Esophagus muscularis mucosa (tissue), 4 donors: ENCODE measurements around the gene RHNO1. TPM values are rescaled to one million over a fixed set of nuclear protein-coding genes. Genes with fewer than 3 reads are reported as not detected.

ENCODE experiments used
- DNase-seq: peaks from one replicate; pipeline ENCODE4 v3.0.0-alpha.2; 2017; ENCODE audit errors: extremely low spot score
- H3K27ac ChIP-seq, 4 donors: fragments of 200-600 bp; sonication (generic); replicated peaks in 1 of 4; 1 replicate in 3 of 4; 2 replicates in 1 of 4; pipeline ENCODE4 v1.5.1; 2016 to 2019; ENCODE audit warnings: mild to moderate bottlenecking in 1 of 4
- H3K27me3 ChIP-seq, 4 donors: fragments of 200-600 bp; sonication (generic); one replicate each; pipeline versions ENCODE4 v1.5.1 to v1.6.0; 2016 to 2019
- H3K36me3 ChIP-seq, 4 donors: fragments of 200-600 bp; sonication (generic); one replicate each; pipeline ENCODE4 v1.5.1; 2016 to 2019
- H3K4me1 ChIP-seq, 4 donors: fragments of 200-600 bp; sonication (generic); one replicate each; pipeline ENCODE4 v1.5.1; 2016 to 2019
- H3K4me3 ChIP-seq, 4 donors: fragments of 200-600 bp; sonication (generic); 1 replicate in 2 of 4; 2 replicates in 2 of 4; pipeline ENCODE4 v1.5.1; 2016 to 2019; ENCODE audit warnings: mild to moderate bottlenecking in 4 of 4, moderate library complexity in 1 of 4
- H3K9me3 ChIP-seq, 4 donors: fragments of 200-600 bp; sonication (generic); 1 replicate in 3 of 4; 2 replicates in 1 of 4; pipeline ENCODE4 v1.5.1; 2016 to 2019
- EP300 ChIP-seq: sonication (generic); formaldehyde crosslinking; IDR thresholded peaks from one replicate; pipeline ENCODE4 v1.6.1; 2017; ENCODE audit warnings: antibody characterized with exemption
- POLR2A ChIP-seq: fragments of 450-650 bp; IDR thresholded peaks from one replicate; pipeline ENCODE4 v1.6.1; 2017; ENCODE audit warnings: antibody characterized with exemption, moderate library complexity, mild to moderate bottlenecking, low read depth
- POLR2AphosphoS5 ChIP-seq, 2 donors: sonication (generic); formaldehyde crosslinking; IDR thresholded peaks; one replicate each; pipeline ENCODE4 v1.6.1; 2017; ENCODE audit warnings: antibody characterized with exemption in 2 of 2
- WGBS: methylation state at CpG from one replicate; pipeline ENCODE4 v1.1.5; 2018; 5-methylcytosine and 5-hydroxymethylcytosine counted together
- intact Hi-C: fragments of 100-400 bp; cut with DNase I; formaldehyde crosslinking; loops from one replicate; pipeline ENCODE4 v1.15.1; 2023
- total RNA-seq, 4 donors: library from RNA; depleted of rRNA; stranded (reverse); fragments of >200 nt; gene quantifications; one replicate each; pipeline versions ENCODE4 v1.1.0 to v1.2.1, GENCODE V29; 2016
- TF ChIP-seq, protein P1 (sequence below), 3 experiments: fragments of 200-600 bp in 2 of 3; fragments of 450-650 bp in 1 of 3; sonication (generic) in 2 of 3; IDR thresholded peaks; one replicate each; pipeline ENCODE4 v1.5.1; 2017 to 2019; ENCODE audit warnings: antibody characterized with exemption in 3 of 3, mild to moderate bottlenecking in 2 of 3, moderate library complexity in 1 of 3

The RHNO1 gene
- total RNA-seq, 4 donors from 2014 or later: 7.1 to 9.7 (median 8.9) TPM

GRCh38 chr12:2841056-2841650, 35.9 kb upstream of the RHNO1 start:
- WGBS: 75% methylated on average over 1 of the region's 9 CpGs
- H3K36me3 ChIP-seq: peaks cover 0 to 26% (median 0%) of the 10 kb centered on the region in 4 donors
- peaks cover 0 to under 1% (median 0%) of the 10 kb centered on the region in 4 donors for H3K27me3 ChIP-seq
- TF ChIP-seq POLR2A (no peak), EP300 (no peak), POLR2AphosphoS5 (IDR thresholded peaks at IDR 0.05) (no peak)
- TF ChIP-seq, protein P1, sequence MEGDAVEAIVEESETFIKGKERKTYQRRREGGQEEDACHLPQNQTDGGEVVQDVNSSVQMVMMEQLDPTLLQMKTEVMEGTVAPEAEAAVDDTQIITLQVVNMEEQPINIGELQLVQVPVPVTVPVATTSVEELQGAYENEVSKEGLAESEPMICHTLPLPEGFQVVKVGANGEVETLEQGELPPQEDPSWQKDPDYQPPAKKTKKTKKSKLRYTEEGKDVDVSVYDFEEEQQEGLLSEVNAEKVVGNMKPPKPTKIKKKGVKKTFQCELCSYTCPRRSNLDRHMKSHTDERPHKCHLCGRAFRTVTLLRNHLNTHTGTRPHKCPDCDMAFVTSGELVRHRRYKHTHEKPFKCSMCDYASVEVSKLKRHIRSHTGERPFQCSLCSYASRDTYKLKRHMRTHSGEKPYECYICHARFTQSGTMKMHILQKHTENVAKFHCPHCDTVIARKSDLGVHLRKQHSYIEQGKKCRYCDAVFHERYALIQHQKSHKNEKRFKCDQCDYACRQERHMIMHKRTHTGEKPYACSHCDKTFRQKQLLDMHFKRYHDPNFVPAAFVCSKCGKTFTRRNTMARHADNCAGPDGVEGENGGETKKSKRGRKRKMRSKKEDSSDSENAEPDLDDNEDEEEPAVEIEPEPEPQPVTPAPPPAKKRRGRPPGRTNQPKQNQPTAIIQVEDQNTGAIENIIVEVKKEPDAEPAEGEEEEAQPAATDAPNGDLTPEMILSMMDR (IDR thresholded peaks at IDR 0.05): no peak
- no peaks in the 10 kb centered on the region for H3K9me3 ChIP-seq
- intact Hi-C loops: no loop called here
- no peak overlapping the region for H3K4me3 ChIP-seq
- H3K27ac ChIP-seq: no peak overlapping the region
- peaks cover 0 to 5% (median 0%) of the 10 kb centered on the region in 4 donors for H3K4me1 ChIP-seq
- no peak for DNase-seq

GRCh38 chr12:2842948-2843347, 34.1 kb upstream of the RHNO1 start:
- peak overlapping the region in 2 of 4 donors; percentile 33 to 40 for H3K27ac ChIP-seq
- H3K4me1 ChIP-seq: peaks cover 0 to 5% (median 0%) of the 10 kb centered on the region in 4 donors
- WGBS: 81% methylated on average over 5 of the region's 5 CpGs

GRCh38 chr12:2844786-2845185, 32.2 kb upstream of the RHNO1 start:
- intact Hi-C loops: no loop called here
- Histone ChIP-seq H3K36me3 (peaks cover 0 to 13% (median 0%) of the 10 kb centered on the region in 4 donors), H3K27ac (peak overlapping the region in 1 of 4 donors; percentile 3), H3K4me1 (peaks cover 0 to 5% (median 0%) of the 10 kb centered on the region in 4 donors), H3K9me3 (no peaks in the 10 kb centered on the region), H3K4me3 (no peak overlapping the region), H3K27me3 (no peaks in the 10 kb centered on the region)
- 91% methylated on average over 9 of the region's 9 CpGs for WGBS
- TF ChIP-seq POLR2AphosphoS5 (IDR thresholded peaks at IDR 0.05): no peak
- no peak for TF ChIP-seq EP300
- TF ChIP-seq POLR2A: no peak
- TF ChIP-seq, protein P1 (IDR thresholded peaks at IDR 0.05): no peak
- DNase-seq: no peak

More at GRCh38 chr12:2842948-2843347, 34.1 kb upstream of the RHNO1 start:
- TF ChIP-seq, protein P1 (IDR thresholded peaks at IDR 0.05): no peak
- no peak for TF ChIP-seq POLR2A
- TF ChIP-seq POLR2AphosphoS5 (IDR thresholded peaks at IDR 0.05): no peak
- TF ChIP-seq EP300: no peak
- Histone ChIP-seq H3K4me3 (no peak overlapping the region), H3K36me3 (peaks cover 0 to 26% (median 0%) of the 10 kb centered on the region in 4 donors), H3K27me3 (no peaks in the 10 kb centered on the region), H3K9me3 (no peaks in the 10 kb centered on the region)
- intact Hi-C loops: no loop called here
- no peak for DNase-seq

DNA sequence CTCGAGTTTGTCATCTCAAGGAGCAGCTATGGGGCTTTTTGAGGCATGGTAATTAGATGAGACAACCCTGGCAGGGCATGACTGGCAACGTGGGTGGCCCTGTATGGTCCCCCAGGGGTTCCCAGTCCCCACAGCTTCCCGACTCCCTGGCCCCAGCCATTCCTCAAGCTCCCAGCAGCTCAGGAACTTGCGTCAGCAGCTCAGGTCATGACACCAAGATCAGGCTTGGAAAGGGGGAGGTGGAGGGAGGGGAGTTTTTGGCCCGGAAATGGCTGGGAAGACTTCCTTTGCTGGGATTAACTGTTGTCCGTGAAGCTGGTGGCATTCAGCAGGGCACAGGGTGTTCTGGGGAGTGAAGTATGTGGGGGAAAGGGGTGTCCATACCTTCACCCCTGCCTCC, 31.7 kb upstream of the RHNO1 start:
- DNase-seq: no peak
- no peaks in the 10 kb centered on the region for H3K9me3 ChIP-seq
- H3K4me1 ChIP-seq: peaks cover 0 to 5% (median 0%) of the 10 kb centered on the region in 4 donors
- peaks cover 0 to 10% (median 0%) of the 10 kb centered on the region in 4 donors for H3K36me3 ChIP-seq
- H3K27me3 ChIP-seq: no peaks in the 10 kb centered on the region
- H3K4me3 ChIP-seq: no peak overlapping the region
- peak overlapping the region in 1 of 4 donors; percentile 3 for H3K27ac ChIP-seq
- TF ChIP-seq POLR2AphosphoS5 (IDR thresholded peaks at IDR 0.05) (no peak), EP300 (no peak), POLR2A (no peak)
- TF ChIP-seq, protein P1 (IDR thresholded peaks at IDR 0.05): no peak
- intact Hi-C loops: no loop called here
- 32% methylated on average over 6 of the region's 6 CpGs for WGBS
